ENCODE results near the gene FCER1G.

FCER1G gene

GRCh38 chr1:161259345-161259702 is 44.2 kb downstream of the FCER1G start:
- Histone ChIP-seq H3K36me3 (ENCODE audit: control insufficient read depth, insufficient read depth, low read length) (no peaks in the 10 kb centered on the region), H3K9me3 (ENCODE audit: control insufficient read depth, insufficient read depth, low read length) (peaks cover 8% of the 10 kb centered on the region), H3K27ac (ENCODE audit: low read depth, low read length) (no peak overlapping the region), H3K4me3 (ENCODE audit: low read depth, low read length) (peak overlapping the region; percentile 75), H3K9ac (ENCODE audit: low read depth, low read length) (no peak overlapping the region), H3K27me3 (ENCODE audit: control insufficient read depth, insufficient read depth, low read length) (peaks cover 36% of the 10 kb centered on the region), H3K4me1 (ENCODE audit: control insufficient read depth, insufficient read depth, low read length) (peaks cover 16% of the 10 kb centered on the region)

- H3K36me3 ChIP-seq (ENCODE audit: control insufficient read depth, insufficient read depth, low read length) = no peaks in the 10 kb centered on the region
- H3K4me1 ChIP-seq (ENCODE audit: control insufficient read depth, insufficient read depth, low read length) = peaks cover 16% of the 10 kb centered on the region
- no peak overlapping the region for H3K27ac ChIP-seq (ENCODE audit: low read depth, low read length)
- peaks cover 36% of the 10 kb centered on the region for H3K27me3 ChIP-seq (ENCODE audit: control insufficient read depth, insufficient read depth, low read length)
- H3K4me3 ChIP-seq (ENCODE audit: low read depth, low read length) = no peak overlapping the region
- H3K9me3 ChIP-seq (ENCODE audit: control insufficient read depth, insufficient read depth, low read length) = peaks cover 8% of the 10 kb centered on the region
- no peak overlapping the region for H3K9ac ChIP-seq (ENCODE audit: low read depth, low read length)
These were observed 44.7 kb downstream of the FCER1G start for GRCh38 chr1:161259765-161260164.

- Histone ChIP-seq H3K9ac (ENCODE audit: low read depth, low read length) (no peak overlapping the region), H3K36me3 (ENCODE audit: control insufficient read depth, insufficient read depth, low read length) (no peaks in the 10 kb centered on the region), H3K27me3 (ENCODE audit: control insufficient read depth, insufficient read depth, low read length) (peaks cover 36% of the 10 kb centered on the region), H3K9me3 (ENCODE audit: control insufficient read depth, insufficient read depth, low read length) (peaks cover 8% of the 10 kb centered on the region), H3K27ac (ENCODE audit: low read depth, low read length) (no peak overlapping the region), H3K4me1 (ENCODE audit: control insufficient read depth, insufficient read depth, low read length) (peaks cover 16% of the 10 kb centered on the region), H3K4me3 (ENCODE audit: low read depth, low read length) (no peak overlapping the region)
These were observed 45.5 kb downstream of the FCER1G start for GRCh38 chr1:161260376-161261260.

- no peaks in the 10 kb centered on the region for H3K36me3 ChIP-seq (ENCODE audit: control insufficient read depth, insufficient read depth, low read length)
- H3K27ac ChIP-seq (ENCODE audit: low read depth, low read length) = no peak overlapping the region
- H3K9me3 ChIP-seq (ENCODE audit: control insufficient read depth, insufficient read depth, low read length) = peaks cover 8% of the 10 kb centered on the region
- H3K4me3 ChIP-seq (ENCODE audit: low read depth, low read length) = no peak overlapping the region
- H3K9ac ChIP-seq (ENCODE audit: low read depth, low read length) = no peak overlapping the region
- peaks cover 20% of the 10 kb centered on the region for H3K4me1 ChIP-seq (ENCODE audit: control insufficient read depth, insufficient read depth, low read length)
- peaks cover 36% of the 10 kb centered on the region for H3K27me3 ChIP-seq (ENCODE audit: control insufficient read depth, insufficient read depth, low read length)
These were observed 46.5 kb downstream of the FCER1G start for GRCh38 chr1:161261261-161262235.

- H3K9me3 ChIP-seq (ENCODE audit: control insufficient read depth, insufficient read depth, low read length) = no peaks in the 10 kb centered on the region
- no peak overlapping the region for H3K27ac ChIP-seq (ENCODE audit: low read depth, low read length)
- H3K27me3 ChIP-seq (ENCODE audit: control insufficient read depth, insufficient read depth, low read length) = peaks cover 13% of the 10 kb centered on the region
- H3K36me3 ChIP-seq (ENCODE audit: control insufficient read depth, insufficient read depth, low read length) = no peaks in the 10 kb centered on the region
- H3K4me3 ChIP-seq (ENCODE audit: low read depth, low read length) = no peak overlapping the region
- peaks cover 18% of the 10 kb centered on the region for H3K4me1 ChIP-seq (ENCODE audit: control insufficient read depth, insufficient read depth, low read length)
- no peak overlapping the region for H3K9ac ChIP-seq (ENCODE audit: low read depth, low read length)
These were observed 50.2 kb downstream of the FCER1G start for GRCh38 chr1:161265305-161265704.

GRCh38 chr1:161266202-161266601 is 51.1 kb downstream of the FCER1G start:
- no peak overlapping the region for H3K27ac ChIP-seq (ENCODE audit: low read depth, low read length)
- H3K27me3 ChIP-seq (ENCODE audit: control insufficient read depth, insufficient read depth, low read length) = peaks cover 4% of the 10 kb centered on the region
- no peaks in the 10 kb centered on the region for H3K9me3 ChIP-seq (ENCODE audit: control insufficient read depth, insufficient read depth, low read length)
- H3K36me3 ChIP-seq (ENCODE audit: control insufficient read depth, insufficient read depth, low read length) = no peaks in the 10 kb centered on the region
- H3K4me3 ChIP-seq (ENCODE audit: low read depth, low read length) = no peak overlapping the region
- H3K4me1 ChIP-seq (ENCODE audit: control insufficient read depth, insufficient read depth, low read length) = peaks cover 9% of the 10 kb centered on the region
- no peak overlapping the region for H3K9ac ChIP-seq (ENCODE audit: low read depth, low read length)

- Histone ChIP-seq H3K4me3 (ENCODE audit: low read depth, low read length) (no peak overlapping the region), H3K4me1 (ENCODE audit: control insufficient read depth, insufficient read depth, low read length) (peaks cover 8% of the 10 kb centered on the region), H3K27ac (ENCODE audit: low read depth, low read length) (no peak overlapping the region), H3K36me3 (ENCODE audit: control insufficient read depth, insufficient read depth, low read length) (no peaks in the 10 kb centered on the region), H3K9ac (ENCODE audit: low read depth, low read length) (no peak overlapping the region), H3K9me3 (ENCODE audit: control insufficient read depth, insufficient read depth, low read length) (no peaks in the 10 kb centered on the region), H3K27me3 (ENCODE audit: control insufficient read depth, insufficient read depth, low read length) (no peaks in the 10 kb centered on the region)
These were observed 51.7 kb downstream of the FCER1G start for GRCh38 chr1:161266836-161267235.

GRCh38 chr1:161267321-161267720 is 52.2 kb downstream of the FCER1G start:
- Histone ChIP-seq H3K4me1 (ENCODE audit: control insufficient read depth, insufficient read depth, low read length) (peaks cover 8% of the 10 kb centered on the region), H3K36me3 (ENCODE audit: control insufficient read depth, insufficient read depth, low read length) (no peaks in the 10 kb centered on the region), H3K4me3 (ENCODE audit: low read depth, low read length) (no peak overlapping the region), H3K9ac (ENCODE audit: low read depth, low read length) (no peak overlapping the region), H3K27me3 (ENCODE audit: control insufficient read depth, insufficient read depth, low read length) (no peaks in the 10 kb centered on the region), H3K9me3 (ENCODE audit: control insufficient read depth, insufficient read depth, low read length) (no peaks in the 10 kb centered on the region), H3K27ac (ENCODE audit: low read depth, low read length) (no peak overlapping the region)
